Measurements from ENCODE around the gene CYTH4.
A peak's percentile ranks its signal among the peaks of the same experiment; 100 is the strongest.
"Not testable (repeated sequence)": the region's sequence is repeated elsewhere in the genome, so short reads cannot be mapped to it uniquely, and the experiment has no call there.

CYTH4 gene

DNA sequence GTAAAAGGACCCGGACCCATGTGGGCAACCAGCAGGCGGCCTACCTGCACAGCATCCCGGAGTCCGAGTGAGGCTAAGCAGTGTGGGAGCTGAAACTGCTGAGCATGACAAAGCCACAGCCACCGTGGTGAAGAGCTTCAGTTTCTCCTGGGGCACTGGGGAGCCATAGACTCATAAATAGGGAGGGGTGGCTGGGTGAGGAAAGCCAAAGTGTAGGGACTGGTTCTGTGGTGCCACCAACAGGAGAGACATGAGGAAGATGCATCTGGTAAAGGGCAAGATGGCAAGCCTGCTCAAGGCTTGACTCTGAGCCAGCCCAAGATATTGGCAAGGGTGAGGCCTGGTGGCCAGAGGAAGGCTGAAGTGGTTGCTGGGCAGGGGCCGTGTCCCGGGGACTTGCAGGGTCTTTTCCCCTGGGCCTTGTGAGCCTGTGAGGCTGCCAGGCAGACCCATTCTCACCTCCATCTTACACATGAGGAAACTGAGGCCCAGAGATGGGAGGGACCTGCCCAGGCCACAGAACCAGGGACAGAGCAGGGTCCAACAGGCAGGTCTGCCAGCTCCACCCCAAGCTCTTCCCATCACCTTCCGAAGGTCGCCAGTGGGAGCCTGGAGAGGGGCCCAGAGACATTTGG lies 30.4 kb downstream of the CYTH4 start:
- DNase-seq, result no peak

DNA sequence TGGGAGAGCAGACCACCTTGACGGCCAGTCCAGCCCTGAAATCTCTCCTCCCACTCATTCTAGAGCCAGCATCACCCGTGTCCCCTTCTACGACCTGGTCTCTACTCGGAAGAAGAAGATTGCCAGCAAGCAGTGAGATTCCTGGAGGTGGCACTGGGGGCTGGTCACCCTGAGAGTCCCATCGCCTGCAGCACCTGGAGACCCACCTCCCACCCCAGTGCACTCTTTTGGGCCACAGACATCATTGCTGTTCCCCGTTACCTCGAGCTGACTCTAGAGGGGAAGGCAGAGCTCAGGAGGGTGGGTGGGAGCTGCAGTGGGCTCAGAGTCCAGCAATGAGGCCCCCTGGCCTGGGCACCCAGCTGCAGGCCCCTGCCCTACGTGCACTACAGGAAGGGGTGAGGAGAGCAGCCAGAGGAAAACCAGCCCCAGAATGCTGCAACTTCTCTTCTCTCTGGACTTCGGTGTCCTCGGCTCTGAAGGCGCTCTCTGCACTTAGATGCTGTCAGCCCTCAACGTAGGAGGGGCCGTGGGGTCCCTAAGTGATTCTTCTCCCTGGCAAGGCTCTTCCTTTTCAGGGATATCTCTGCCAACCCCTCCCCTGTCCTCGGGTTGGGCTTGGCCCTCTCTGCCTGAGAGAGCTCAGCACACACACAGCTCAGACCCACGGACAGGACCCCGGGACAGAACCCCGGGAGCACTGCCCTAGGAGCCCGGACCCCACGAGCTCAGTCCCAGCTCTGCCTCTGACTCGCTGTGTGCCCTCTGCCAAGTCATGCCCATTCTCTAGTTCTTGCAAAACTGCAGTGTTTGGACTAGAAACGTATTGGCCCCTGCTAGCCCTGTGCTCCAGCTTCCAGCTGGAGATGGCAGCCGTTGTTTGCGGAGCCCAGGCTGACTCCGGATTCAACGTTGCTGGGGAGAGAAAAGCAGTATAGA lies 31.3 kb downstream of the CYTH4 start:
- DNase-seq, result no peak

GRCh38 chr22:37314315-37315074 lies 32.2 kb downstream of the CYTH4 start:
- no peak for DNase-seq

DNA sequence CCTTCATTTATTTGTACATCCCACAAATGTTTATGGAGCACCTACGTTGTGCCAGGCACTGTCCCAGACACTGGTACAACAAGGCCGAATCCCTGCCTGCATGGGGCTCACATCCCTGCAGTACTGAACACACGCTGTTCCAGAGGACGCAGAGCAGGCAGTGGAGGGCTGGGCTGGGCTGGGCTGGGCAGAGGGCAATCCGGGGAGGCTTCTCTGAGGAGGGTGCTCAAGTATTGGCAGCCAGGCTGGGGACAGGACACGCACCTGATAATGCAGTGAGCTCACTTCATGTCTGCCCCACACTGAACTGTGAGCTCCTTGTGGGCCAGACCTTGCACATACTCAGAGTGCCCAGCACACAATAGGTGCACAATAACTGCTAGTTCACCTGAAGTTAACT lies 34.1 kb downstream of the CYTH4 start:
- no peak for DNase-seq

- peak; percentile 74 for DNase-seq
Observed at GRCh38 chr22:37316875-37317371, 34.6 kb downstream of the CYTH4 start.

- DNase-seq, result no peak
Observed at GRCh38 chr22:37317698-37318210, 35.4 kb downstream of the CYTH4 start.

- DNase-seq, result no peak
Observed at GRCh38 chr22:37318364-37319109, 36.2 kb downstream of the CYTH4 start.

DNA sequence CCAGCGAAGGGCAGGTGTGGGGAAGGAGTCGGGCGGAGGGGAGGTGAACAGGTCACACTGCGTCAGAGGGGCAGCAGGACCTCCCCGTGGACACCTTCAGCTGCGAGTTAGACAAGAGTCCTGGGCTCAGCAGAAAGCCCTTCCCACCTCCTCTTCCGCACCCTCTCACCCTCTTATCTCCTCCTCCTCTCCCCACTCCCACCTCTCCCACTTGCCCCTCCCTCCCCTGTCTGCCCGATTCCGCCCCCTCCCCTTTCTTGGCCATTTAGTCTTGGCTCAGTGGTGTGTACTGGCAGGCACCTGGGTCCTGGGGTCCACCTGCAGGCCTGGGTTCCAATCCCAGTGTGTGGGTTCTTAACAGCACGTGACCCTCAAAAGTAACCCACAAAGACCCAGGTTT lies 37.2 kb downstream of the CYTH4 start:
- DNase-seq, result no peak

GRCh38 chr22:37320726-37321677 lies 38.7 kb downstream of the CYTH4 start:
- no peak for DNase-seq

GRCh38 chr22:37324340-37325038 lies 42.2 kb downstream of the CYTH4 start:
- no peak for DNase-seq

DNA sequence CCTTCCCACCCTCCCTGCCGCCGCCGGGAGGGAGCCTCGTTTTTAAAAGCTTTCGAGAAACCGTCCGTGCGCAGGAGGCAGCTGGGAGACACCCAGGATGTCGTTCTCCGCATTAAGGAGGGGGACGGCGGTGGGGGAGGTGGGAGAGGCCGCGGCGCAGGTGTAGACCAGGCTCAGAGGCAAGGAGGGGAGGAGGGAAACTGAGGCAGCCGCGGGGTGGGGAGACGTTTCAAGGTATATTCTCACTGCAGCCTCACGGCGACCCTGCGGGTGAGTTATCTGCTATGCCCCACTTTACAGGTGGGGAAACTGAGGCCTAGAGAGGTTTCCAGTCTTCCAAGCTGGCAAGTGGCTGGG lies 42.7 kb downstream of the CYTH4 start:
- no peak for DNase-seq

DNA sequence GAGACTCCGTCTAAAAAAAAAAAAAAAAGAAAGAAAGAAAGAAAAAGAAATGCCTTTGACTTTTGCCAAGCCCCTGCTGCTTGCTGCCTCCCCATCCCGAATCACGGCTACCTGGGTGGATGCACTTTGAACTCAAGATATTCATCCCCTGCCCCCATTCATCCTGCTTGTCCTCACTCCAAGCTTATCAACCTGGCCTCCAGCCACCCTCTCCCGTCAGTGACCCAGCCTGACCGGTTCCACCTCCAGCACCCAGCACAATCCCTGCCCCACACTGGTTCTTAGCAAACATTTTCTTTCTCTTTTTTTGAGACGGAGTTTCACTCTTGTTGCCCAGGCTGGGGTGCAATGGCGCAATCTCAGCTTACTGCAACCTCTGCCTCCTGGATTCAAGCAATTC lies 44.4 kb downstream of the CYTH4 start:
- peak; percentile 9 for DNase-seq

DNA sequence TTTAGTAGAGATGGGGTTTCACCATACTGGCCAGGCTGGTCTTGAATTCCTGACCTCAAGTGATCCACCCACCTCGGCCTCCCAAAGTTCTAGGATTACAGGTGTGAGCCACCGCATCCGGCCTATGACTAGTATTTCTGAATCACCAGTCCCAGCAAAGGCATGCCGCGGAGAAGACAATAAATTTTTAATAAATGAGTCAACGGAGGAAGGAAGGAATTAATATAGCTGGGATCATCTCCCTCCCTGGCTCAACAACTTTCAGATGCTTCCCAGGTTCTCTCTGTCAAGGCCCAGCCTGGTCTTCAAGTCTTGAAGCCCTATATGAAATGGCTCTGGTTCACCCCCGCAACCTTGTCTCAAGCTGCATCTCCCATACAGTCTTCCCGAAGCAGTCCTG lies 45.7 kb downstream of the CYTH4 start:
- no peak for DNase-seq

DNA sequence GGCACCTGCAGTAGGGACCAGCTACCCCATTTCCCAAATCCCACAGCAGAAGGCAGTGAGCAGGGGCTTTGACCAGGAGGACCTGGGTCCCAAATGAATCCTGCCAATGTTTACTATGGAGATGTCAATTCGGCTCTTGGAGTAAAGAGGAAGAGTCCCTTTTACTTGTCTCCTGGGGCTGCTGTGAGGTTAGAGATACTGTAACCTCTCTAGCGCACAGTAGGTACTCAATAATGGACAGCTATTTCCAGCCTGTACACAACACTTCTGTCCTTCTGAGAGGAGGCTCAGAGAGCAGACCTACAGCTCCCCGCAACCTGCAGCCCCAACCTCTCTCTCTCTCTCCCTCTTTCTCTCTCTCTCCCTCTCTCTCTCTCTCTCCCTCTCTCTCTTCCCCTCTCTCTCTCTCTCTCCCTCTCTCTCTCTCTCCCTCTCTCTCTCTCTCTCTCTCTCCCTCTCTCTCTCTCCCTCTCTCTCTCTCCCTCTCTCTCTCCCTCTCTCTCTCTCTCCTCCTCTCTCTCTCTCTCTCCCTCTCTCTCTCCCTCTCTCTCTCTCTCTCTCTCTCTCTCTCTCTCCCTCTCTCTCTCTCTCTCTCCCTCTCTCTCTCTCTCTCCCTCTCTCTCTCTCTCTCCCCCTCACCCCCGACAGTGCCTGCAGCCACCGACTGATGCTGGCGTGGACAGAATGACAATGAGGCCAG lies 46.4 kb downstream of the CYTH4 start:
- DNase-seq, result not testable (repeated sequence)

DNA sequence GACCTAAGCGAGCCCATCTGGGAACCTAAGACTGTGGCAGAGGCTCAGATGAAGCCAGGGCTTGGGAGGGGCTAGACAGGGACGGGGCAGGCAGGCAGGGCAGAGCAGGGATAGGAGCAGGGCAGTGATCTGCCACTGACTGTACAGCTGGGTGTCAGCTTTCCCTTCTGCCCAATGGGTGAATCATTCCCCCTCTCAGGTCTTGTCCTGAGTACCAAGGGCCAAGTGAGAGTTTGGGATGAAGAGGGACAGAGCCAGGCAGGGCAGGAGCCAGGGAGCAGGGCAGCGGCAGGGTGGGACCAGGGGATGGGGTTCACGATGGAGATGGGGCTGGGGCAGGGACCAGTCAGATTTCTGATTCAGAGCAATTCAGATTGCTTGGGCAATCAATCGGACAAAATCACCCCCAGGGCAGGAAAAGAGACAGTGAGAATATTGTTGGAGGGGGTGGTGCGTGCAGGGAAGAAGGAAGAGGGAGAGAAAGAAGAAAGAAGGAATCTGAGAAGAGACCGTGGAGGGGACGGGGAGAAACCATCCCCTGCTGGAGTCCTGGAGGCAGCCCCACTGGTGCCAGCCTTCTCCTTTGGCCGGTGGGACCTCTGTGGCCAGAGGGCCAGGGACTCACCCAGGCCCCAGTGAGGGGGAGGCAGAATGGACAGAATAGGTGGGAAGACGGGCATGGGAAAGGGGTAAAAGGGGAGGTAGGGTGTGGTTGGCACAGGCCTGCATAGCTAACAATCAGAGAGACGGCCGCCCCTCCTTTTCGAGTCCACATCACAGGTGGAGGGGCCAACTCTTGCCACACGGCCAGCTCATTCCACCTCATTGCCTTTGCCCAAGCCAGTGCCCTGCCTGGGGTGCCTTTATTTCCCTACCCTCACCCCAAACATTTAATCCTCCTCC lies 47.2 kb downstream of the CYTH4 start:
- no peak for DNase-seq

DNA sequence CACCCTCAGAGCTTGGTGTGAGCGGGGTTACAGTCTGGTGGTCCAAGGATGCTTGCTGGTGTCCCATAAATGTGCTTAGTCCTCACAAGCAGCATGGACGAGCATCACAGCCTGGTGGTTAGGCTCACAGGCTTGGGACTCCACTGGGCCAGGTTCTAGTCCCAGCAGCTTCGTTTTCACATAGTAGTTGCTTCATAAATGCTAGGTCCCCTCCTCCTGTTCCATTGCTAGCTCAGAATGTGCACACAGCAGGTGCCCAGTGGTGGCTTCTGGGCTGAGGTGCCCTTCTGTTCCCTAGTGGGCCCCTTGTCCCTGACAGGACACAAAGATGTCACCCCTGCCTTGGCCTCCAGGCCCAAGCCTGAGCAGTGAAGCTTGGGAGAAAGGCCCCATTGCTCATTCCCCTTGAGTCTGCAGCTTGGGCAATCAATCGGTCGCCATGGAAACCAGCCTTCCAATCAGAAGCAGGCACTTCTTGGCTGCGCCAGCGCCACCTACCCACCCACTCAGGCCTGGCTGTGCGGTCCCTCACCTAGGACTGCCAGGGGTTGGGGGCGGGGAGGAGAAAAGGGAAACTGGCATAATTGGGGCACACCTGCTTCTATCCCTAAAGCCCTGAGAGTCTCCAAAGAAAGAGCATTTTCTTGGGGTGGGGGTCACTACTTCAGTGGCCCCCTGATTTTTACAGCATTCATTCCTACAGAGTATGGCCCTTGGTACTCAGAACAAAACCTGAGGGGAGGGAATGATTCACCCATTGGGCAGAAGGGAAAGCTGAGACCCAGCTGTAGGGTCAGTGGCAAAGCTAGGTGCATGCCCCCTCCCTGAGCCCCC lies 48.1 kb downstream of the CYTH4 start:
- peak; percentile 70 for DNase-seq

DNA sequence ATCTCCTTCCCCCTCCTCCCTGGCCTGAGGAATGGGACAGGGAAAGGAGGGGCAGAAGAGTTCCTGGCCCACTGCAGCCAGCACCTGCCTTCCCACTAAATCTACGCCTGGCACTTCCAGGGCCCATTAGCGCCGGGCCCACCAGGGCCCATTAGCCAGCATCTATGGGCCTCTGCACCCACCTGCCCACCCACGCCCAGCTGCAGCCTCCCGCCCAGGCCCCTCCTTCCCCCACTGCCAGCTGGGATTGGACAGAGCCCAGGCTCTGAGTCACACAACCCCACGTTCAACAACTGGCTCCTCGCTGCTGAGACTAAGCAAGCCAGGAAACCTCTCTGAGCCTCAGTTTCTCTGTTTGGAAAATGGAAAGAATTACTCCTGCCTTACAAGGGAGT lies 48.7 kb downstream of the CYTH4 start:
- no peak for DNase-seq
